ENCODE data around the gene BTBD1.
"Not testable (repeated sequence)": the region's sequence is repeated elsewhere in the genome, so short reads cannot be mapped to it uniquely, and the experiment has no call there.

BTBD1 gene

GRCh38 chr15:83090465-83090864 is 23.4 kb upstream of the BTBD1 start:
- no peak for TF ChIP-seq TAF1 (IDR thresholded peaks at IDR 0.05; ENCODE audit: borderline replicate concordance, low read depth, low read length)
- DNase-seq (ENCODE audit: insufficient read length): no peak
- no peak for FAIRE-seq

- TF ChIP-seq TAF1 (IDR thresholded peaks at IDR 0.05; ENCODE audit: borderline replicate concordance, low read depth, low read length): no peak
- no peak for TF ChIP-seq POLR2A (IDR thresholded peaks at IDR 0.05; ENCODE audit: low read depth, low read length)
- no peak for TF ChIP-seq POLR2AphosphoS5 (IDR thresholded peaks at IDR 0.05; ENCODE audit: low read depth, low read length)
- DNase-seq (ENCODE audit: insufficient read length) (no peak), FAIRE-seq (no peak)
Measured at GRCh38 chr15:83088876-83089275, 21.8 kb upstream of the BTBD1 start.

- DNase-seq (ENCODE audit: insufficient read length): no peak
- FAIRE-seq: no peak
- no peak for TF ChIP-seq TAF1 (IDR thresholded peaks at IDR 0.05; ENCODE audit: borderline replicate concordance, low read depth, low read length)
- TF ChIP-seq POLR2A (IDR thresholded peaks at IDR 0.05; ENCODE audit: low read depth, low read length): no peak
- TF ChIP-seq POLR2AphosphoS5 (IDR thresholded peaks at IDR 0.05; ENCODE audit: low read depth, low read length): no peak
Measured at GRCh38 chr15:83087576-83087975, 20.5 kb upstream of the BTBD1 start.

GRCh38 chr15:83085864-83086552 is 19.0 kb upstream of the BTBD1 start:
- FAIRE-seq; DNase-seq (ENCODE audit: insufficient read length): not testable (repeated sequence)

- not testable (repeated sequence) for DNase-seq (ENCODE audit: insufficient read length); FAIRE-seq
Measured at GRCh38 chr15:83085461-83085860, 18.4 kb upstream of the BTBD1 start.

- no peak for FAIRE-seq
- no peak for DNase-seq (ENCODE audit: insufficient read length)
Measured at GRCh38 chr15:83082730-83083386, 15.8 kb upstream of the BTBD1 start.

GRCh38 chr15:83081256-83082014 is 14.4 kb upstream of the BTBD1 start:
- TF ChIP-seq TAF1 (IDR thresholded peaks at IDR 0.05; ENCODE audit: borderline replicate concordance, low read depth, low read length): no peak
- no peak for TF ChIP-seq POLR2A (IDR thresholded peaks at IDR 0.05; ENCODE audit: low read depth, low read length)
- TF ChIP-seq POLR2AphosphoS5 (IDR thresholded peaks at IDR 0.05; ENCODE audit: low read depth, low read length): no peak
- DNase-seq (ENCODE audit: insufficient read length) (no peak), FAIRE-seq (no peak)

More at GRCh38 chr15:83082730-83083386, 15.8 kb upstream of the BTBD1 start:
- no peak for TF ChIP-seq POLR2AphosphoS5 (IDR thresholded peaks at IDR 0.05; ENCODE audit: low read depth, low read length)
- no peak for TF ChIP-seq POLR2A (IDR thresholded peaks at IDR 0.05; ENCODE audit: low read depth, low read length)
- TF ChIP-seq TAF1 (IDR thresholded peaks at IDR 0.05; ENCODE audit: borderline replicate concordance, low read depth, low read length): no peak

GRCh38 chr15:83078712-83079111 is 11.7 kb upstream of the BTBD1 start:
- no peak for FAIRE-seq
- no peak for DNase-seq (ENCODE audit: insufficient read length)

GRCh38 chr15:83077491-83078230 is 10.6 kb upstream of the BTBD1 start:
- FAIRE-seq (no peak), DNase-seq (ENCODE audit: insufficient read length) (no peak)
- no peak for TF ChIP-seq TAF1 (IDR thresholded peaks at IDR 0.05; ENCODE audit: borderline replicate concordance, low read depth, low read length)
- no peak for TF ChIP-seq POLR2AphosphoS5 (IDR thresholded peaks at IDR 0.05; ENCODE audit: low read depth, low read length)
- no peak for TF ChIP-seq POLR2A (IDR thresholded peaks at IDR 0.05; ENCODE audit: low read depth, low read length)

More at GRCh38 chr15:83078712-83079111, 11.7 kb upstream of the BTBD1 start:
- TF ChIP-seq TAF1 (IDR thresholded peaks at IDR 0.05; ENCODE audit: borderline replicate concordance, low read depth, low read length) (no peak), POLR2A (IDR thresholded peaks at IDR 0.05; ENCODE audit: low read depth, low read length) (no peak), POLR2AphosphoS5 (IDR thresholded peaks at IDR 0.05; ENCODE audit: low read depth, low read length) (no peak)

GRCh38 chr15:83069211-83069642 is 2.2 kb upstream of the BTBD1 start:
- DNase-seq (ENCODE audit: insufficient read length); FAIRE-seq: not testable (repeated sequence)

- TF ChIP-seq POLR2A (IDR thresholded peaks at IDR 0.05; ENCODE audit: low read depth, low read length) (no peak), TAF1 (IDR thresholded peaks at IDR 0.05; ENCODE audit: borderline replicate concordance, low read depth, low read length) (no peak), POLR2AphosphoS5 (IDR thresholded peaks at IDR 0.05; ENCODE audit: low read depth, low read length) (no peak)
- no peak for DNase-seq (ENCODE audit: insufficient read length)
- FAIRE-seq: no peak
Measured at GRCh38 chr15:83068054-83068453, 1.0 kb upstream of the BTBD1 start.

GRCh38 chr15:83067638-83067962 is 548 bp upstream of the BTBD1 start:
- no peak for DNase-seq (ENCODE audit: insufficient read length)
- TF ChIP-seq TAF1 (IDR thresholded peaks at IDR 0.05; ENCODE audit: borderline replicate concordance, low read depth, low read length): no peak
- TF ChIP-seq POLR2A (IDR thresholded peaks at IDR 0.05; ENCODE audit: low read depth, low read length): no peak
- no peak for TF ChIP-seq POLR2AphosphoS5 (IDR thresholded peaks at IDR 0.05; ENCODE audit: low read depth, low read length)
- FAIRE-seq: no peak

Measured in GM12892 (cell line).